ENCODE data around the gene QRICH1. TPM values are rescaled to one million over a fixed set of nuclear protein-coding genes. Genes with fewer than 3 reads are reported as not detected.

The QRICH1 gene
- total RNA-seq, 1 donor from 2014 or later = 153 TPM

DNA sequence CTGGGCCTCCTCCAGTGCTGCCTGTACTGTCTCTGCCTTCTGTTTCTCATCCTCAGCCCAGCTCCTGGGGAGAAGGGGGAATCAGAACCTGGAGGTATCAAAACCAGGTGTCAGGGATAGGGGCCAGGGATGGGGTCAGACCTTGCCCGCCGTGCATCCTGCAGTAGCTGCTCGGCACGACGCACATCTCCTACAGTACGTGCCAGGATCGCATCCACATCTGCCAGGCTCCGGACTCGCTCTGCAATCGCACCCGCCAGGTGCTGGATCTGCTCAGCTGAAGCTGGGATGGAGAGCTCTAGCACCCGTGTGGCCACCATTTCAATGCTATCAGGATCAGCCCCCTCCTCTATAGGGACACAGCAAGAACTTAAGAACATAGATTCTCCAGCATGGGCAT lies 28.2 kb upstream of the QRICH1 start:
- H3K4me3 Mint-ChIP-seq = peak overlapping the region; percentile 80
- peaks cover 5% of the 10 kb centered on the region for H3K4me1 Mint-ChIP-seq
- H3K9me3 Mint-ChIP-seq = no peaks in the 10 kb centered on the region
- DNase-seq (ENCODE audit: low read depth, low spot score) = no peak
- no peak overlapping the region for H3K27ac Mint-ChIP-seq (ENCODE audit: unreplicated experiment)
- no peaks in the 10 kb centered on the region for H3K36me3 Mint-ChIP-seq (ENCODE audit: low read depth)
- no peaks in the 10 kb centered on the region for H3K27me3 Mint-ChIP-seq (ENCODE audit: low read depth)
- TF ChIP-seq, protein P1, sequence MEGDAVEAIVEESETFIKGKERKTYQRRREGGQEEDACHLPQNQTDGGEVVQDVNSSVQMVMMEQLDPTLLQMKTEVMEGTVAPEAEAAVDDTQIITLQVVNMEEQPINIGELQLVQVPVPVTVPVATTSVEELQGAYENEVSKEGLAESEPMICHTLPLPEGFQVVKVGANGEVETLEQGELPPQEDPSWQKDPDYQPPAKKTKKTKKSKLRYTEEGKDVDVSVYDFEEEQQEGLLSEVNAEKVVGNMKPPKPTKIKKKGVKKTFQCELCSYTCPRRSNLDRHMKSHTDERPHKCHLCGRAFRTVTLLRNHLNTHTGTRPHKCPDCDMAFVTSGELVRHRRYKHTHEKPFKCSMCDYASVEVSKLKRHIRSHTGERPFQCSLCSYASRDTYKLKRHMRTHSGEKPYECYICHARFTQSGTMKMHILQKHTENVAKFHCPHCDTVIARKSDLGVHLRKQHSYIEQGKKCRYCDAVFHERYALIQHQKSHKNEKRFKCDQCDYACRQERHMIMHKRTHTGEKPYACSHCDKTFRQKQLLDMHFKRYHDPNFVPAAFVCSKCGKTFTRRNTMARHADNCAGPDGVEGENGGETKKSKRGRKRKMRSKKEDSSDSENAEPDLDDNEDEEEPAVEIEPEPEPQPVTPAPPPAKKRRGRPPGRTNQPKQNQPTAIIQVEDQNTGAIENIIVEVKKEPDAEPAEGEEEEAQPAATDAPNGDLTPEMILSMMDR (conservative IDR thresholded peaks at IDR 0.05) = no peak

DNA sequence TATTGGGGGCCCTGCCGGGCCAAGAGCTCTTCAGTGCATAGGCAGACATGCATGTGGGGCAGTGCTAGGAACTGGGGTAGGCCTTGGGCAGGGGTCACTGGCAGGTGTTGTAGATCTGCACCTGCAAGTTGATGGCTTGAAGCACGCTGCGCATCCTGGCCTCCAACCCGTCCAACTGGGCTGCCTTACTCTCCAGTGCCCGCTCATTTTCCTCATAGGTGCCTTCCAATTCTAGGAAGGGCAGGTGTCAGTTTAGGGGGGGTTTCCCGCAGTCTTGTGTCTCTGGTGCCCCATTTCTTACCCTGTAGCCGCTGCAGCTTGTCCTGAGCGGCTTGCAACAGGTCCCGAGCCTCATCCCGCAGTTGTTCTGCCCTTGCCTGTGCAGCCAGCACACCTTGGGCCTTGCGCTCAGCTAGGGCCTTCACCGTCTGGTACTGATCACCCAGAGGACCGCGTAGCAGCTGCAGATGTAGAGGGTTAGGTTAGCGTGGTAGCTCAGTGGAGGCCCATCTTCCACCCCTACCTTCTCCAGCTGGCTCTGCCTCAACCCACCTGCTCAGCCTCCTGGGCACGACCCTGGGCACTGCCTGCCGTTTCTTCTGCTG lies 27.4 kb upstream of the QRICH1 start:
- TF ChIP-seq, protein P1 (conservative IDR thresholded peaks at IDR 0.05) = no peak
- DNase-seq (ENCODE audit: low read depth, low spot score) = no peak
- no peaks in the 10 kb centered on the region for H3K9me3 Mint-ChIP-seq
- H3K27ac Mint-ChIP-seq (ENCODE audit: unreplicated experiment) = no peak overlapping the region
- peaks cover 5% of the 10 kb centered on the region for H3K4me1 Mint-ChIP-seq
- no peaks in the 10 kb centered on the region for H3K27me3 Mint-ChIP-seq (ENCODE audit: low read depth)
- H3K36me3 Mint-ChIP-seq (ENCODE audit: low read depth) = peaks cover 4% of the 10 kb centered on the region
- peak overlapping the region; percentile 90 for H3K4me3 Mint-ChIP-seq

DNA sequence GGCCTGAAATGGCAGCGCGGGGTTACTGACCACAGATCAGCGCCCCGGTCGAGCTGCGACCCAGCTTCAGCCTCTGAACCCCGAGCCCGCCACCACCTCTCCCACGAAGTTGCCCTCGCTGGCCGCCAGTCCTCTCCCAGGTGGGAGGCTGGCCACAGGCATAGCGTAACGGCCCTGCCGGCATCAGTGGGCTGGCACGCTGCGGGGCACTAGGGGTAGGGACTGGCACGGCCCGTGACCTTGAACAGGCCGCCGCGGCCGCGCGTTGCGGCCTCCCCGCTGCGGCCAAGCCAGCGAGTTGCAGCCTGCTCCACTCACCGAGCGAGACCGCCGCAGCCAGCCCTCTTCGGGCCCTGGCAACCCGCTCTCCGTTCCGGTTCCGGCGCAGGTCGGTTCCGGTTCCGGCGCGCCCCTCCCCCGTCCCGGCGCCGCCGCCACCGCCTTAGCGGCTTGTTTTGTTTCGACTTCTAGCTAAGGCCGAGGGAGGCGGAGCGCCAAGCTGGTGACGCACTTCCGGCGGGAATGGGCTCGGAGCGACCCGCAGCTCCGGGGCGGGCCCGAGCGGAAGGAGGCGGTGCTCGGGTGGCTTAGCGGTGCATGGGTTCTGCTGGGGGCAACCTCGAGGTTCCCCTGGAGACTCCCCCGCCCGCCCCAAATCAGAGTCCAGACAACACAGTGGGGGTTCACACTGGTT lies 26.7 kb upstream of the QRICH1 start, which contains the start of gene USP19:
USP19 (minus strand) TSS at position 386 of the 694 bp plus-strand sequence. CDS start 1,678 bp downstream, outside the sequence.
- Mint-ChIP-seq H3K4me1 (peaks cover 5% of the 10 kb centered on the region), H3K9me3 (no peaks in the 10 kb centered on the region), H3K27me3 (ENCODE audit: low read depth) (no peaks in the 10 kb centered on the region), H3K27ac (ENCODE audit: unreplicated experiment) (peak within 1 kb of the TSS; percentile 96), H3K36me3 (ENCODE audit: low read depth) (peaks cover 4% of the 10 kb centered on the region), H3K4me3 (peak within 1 kb of the TSS; percentile 90)
- TF ChIP-seq, protein P1 (conservative IDR thresholded peaks at IDR 0.05) = no peak
- DNase-seq (ENCODE audit: low read depth, low spot score) = peak; percentile 76

DNA sequence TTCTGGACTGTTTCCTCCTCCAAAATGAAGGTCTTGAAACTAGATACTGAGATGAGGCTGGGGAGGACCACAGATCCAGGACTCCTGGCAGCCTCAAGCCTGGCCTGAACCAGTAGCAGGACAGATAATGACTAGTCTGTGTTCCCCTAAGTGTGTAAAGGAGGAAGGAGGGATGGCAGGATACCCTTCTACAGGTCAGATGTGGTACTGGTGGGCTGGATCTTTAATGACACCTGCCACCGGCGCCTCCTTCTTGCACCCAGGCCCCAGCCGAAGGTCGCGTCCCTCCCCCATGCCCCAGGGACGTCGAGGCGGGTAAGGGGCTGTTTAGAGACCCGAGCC lies 26.2 kb upstream of the QRICH1 start:
- peaks cover 5% of the 10 kb centered on the region for H3K4me1 Mint-ChIP-seq
- peak overlapping the region; percentile 90 for H3K4me3 Mint-ChIP-seq

DNA sequence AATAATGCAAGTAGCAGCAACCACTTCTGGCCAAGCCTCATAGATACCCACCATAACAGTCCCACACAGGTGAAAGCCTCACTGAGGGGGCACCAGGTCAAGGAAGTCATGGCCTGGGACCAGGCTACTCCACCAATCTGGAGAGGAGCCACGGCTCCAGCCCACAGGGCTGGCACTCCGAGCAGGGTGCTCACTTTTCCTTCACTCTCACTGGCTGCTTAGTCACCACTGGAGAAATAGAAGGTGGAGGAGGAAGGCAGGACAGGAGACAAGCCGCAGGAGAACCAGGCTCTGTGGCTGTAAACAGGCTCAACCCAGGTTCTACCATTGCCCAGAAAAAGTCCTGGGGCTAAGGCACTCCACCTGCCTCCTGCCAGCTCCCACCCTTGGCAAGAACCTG lies 25.6 kb upstream of the QRICH1 start:
- Mint-ChIP-seq H3K27ac (ENCODE audit: unreplicated experiment) (no peak overlapping the region), H3K36me3 (ENCODE audit: low read depth) (peaks cover 4% of the 10 kb centered on the region)

More for the DNA sequence above, 26.2 kb upstream of the QRICH1 start:
- peak overlapping the region; percentile 96 for H3K27ac Mint-ChIP-seq (ENCODE audit: unreplicated experiment)
- no peaks in the 10 kb centered on the region for H3K27me3 Mint-ChIP-seq (ENCODE audit: low read depth)
- TF ChIP-seq, protein P1 (conservative IDR thresholded peaks at IDR 0.05) = no peak
- H3K9me3 Mint-ChIP-seq = no peaks in the 10 kb centered on the region
- no peak for DNase-seq (ENCODE audit: low read depth, low spot score)
- peaks cover 4% of the 10 kb centered on the region for H3K36me3 Mint-ChIP-seq (ENCODE audit: low read depth)

More for the DNA sequence above, 25.6 kb upstream of the QRICH1 start:
- Mint-ChIP-seq H3K27me3 (ENCODE audit: low read depth) (no peaks in the 10 kb centered on the region), H3K4me1 (peaks cover 5% of the 10 kb centered on the region), H3K9me3 (no peaks in the 10 kb centered on the region), H3K4me3 (peak overlapping the region; percentile 90)
- TF ChIP-seq, protein P1 (conservative IDR thresholded peaks at IDR 0.05) = no peak
- no peak for DNase-seq (ENCODE audit: low read depth, low spot score)
